ENCODE results near the gene ELMOD1.

- no peak for TF ChIP-seq CTCF (conservative IDR thresholded peaks at IDR 0.05 in 1 of 2, IDR thresholded peaks at IDR 0.05 in 1 of 2; ENCODE audit: extremely low read depth in 1 of 2, insufficient read depth in 1 of 2, low read depth in 1 of 2, low read length in 2 of 2)
- no peak for TF ChIP-seq EZH2 (IDR thresholded peaks at IDR 0.05; ENCODE audit: borderline replicate concordance, low read length)
Observed at GRCh38 chr11:107695446-107695845, 104.5 kb downstream of the ELMOD1 start.
